Smooth muscle cell (in vitro differentiated cells): ENCODE measurements around the gene IGFBP6. TPM values are rescaled to one million over a fixed set of nuclear protein-coding genes. Genes with fewer than 3 reads are reported as not detected.

ENCODE experiments used
- DNase-seq: peaks from one replicate; lab custom pipeline; 2025; ENCODE audit not compliant: unreplicated experiment; lab: John Stamatoyannopoulos, UW
- H2AFZ ChIP-seq: fragments of 200-600 bp; sonication (generic); 2 replicates; pipeline ENCODE4 v1.6.0; 2016; ENCODE audit warnings: antibody characterized with exemption, low read depth, mild to moderate bottlenecking
- H3F3A ChIP-seq: fragments of 200-600 bp; sonication (generic); 2 replicates; pipeline ENCODE4 v1.6.0; 2017; ENCODE audit warnings: antibody characterized with exemption, low read depth
- H3K27ac ChIP-seq: fragments of 200-600 bp; sonication (generic); 2 replicates; pipeline ENCODE4 v1.5.1; 2016; ENCODE audit warnings: low read depth, mild to moderate bottlenecking
- H3K27me3 ChIP-seq: fragments of 200-600 bp; sonication (generic); 2 replicates; pipeline ENCODE4 v1.6.1; 2016; ENCODE audit warnings: low read depth, mild to moderate bottlenecking
- H3K36me3 ChIP-seq: fragments of 200-600 bp; sonication (generic); 2 replicates; pipeline ENCODE4 v1.5.1; 2016; ENCODE audit warnings: low read depth
- H3K4me1 ChIP-seq: fragments of 200-600 bp; sonication (generic); 2 replicates; pipeline ENCODE4 v1.5.1; 2016; ENCODE audit warnings: low read depth
- H3K4me2 ChIP-seq: fragments of 200-600 bp; sonication (generic); 2 replicates; pipeline ENCODE4 v1.6.0; 2016; ENCODE audit warnings: mild to moderate bottlenecking
- H3K4me3 ChIP-seq: fragments of 200-600 bp; sonication (generic); 2 replicates; pipeline ENCODE4 v1.5.1; 2016; ENCODE audit warnings: mild to moderate bottlenecking
- H3K79me2 ChIP-seq: fragments of 200-600 bp; sonication (generic); 2 replicates; pipeline ENCODE4 v1.6.0; 2016; ENCODE audit warnings: low read depth, mild to moderate bottlenecking
- H3K9ac ChIP-seq: fragments of 200-600 bp; sonication (generic); 2 replicates; pipeline ENCODE4 v1.6.0; 2016; ENCODE audit warnings: low read depth
- H3K9me3 ChIP-seq: fragments of 200-600 bp; sonication (generic); replicated peaks from 2 replicates; pipeline ENCODE4 v1.5.1; 2016; ENCODE audit warnings: low read depth
- H4K20me1 ChIP-seq: fragments of 200-600 bp; sonication (generic); 2 replicates; pipeline ENCODE4 v1.6.0; 2016; ENCODE audit warnings: low read depth
- CTCF ChIP-seq: fragments of 200-600 bp; sonication (generic); IDR thresholded peaks from 2 replicates; pipeline ENCODE4 v1.5.1; 2017; ENCODE audit warnings: borderline replicate concordance, mild to moderate bottlenecking, antibody characterized with exemption; ENCODE audit not compliant: insufficient read depth, poor library complexity, severe bottlenecking
- WGBS: methylation state at CpG from one replicate; pipeline ENCODE4 v1.1.7; 2016; ENCODE audit warnings: low lambda C conversion rate; 5-methylcytosine and 5-hydroxymethylcytosine counted together
- polyA plus RNA-seq: library from polyadenylated mRNA; unstranded; fragments of >200 nt; fragmentation: Nextera tagmentation; extraction: Ambion mirVana; gene quantifications from 2 replicates; pipeline ENCODE4 v1.2.1, GENCODE V29; 2016
- total RNA-seq: library from RNA; depleted of rRNA; stranded (reverse); fragments of >200 nt; gene quantifications from 2 replicates; pipeline ENCODE4 v1.2.3, GENCODE V29; 2014

The IGFBP6 gene
- total and polyA plus RNA-seq, 2 experiments from 2014 or later = 22.6 to 94.4 TPM

GRCh38 chr12:53086361-53086760 is 11.1 kb upstream of the IGFBP6 start:
- no peaks in the 10 kb centered on the region for H3K79me2 ChIP-seq
- peaks cover 4% of the 10 kb centered on the region for H3K27me3 ChIP-seq
- WGBS = 91% methylated on average over 3 of the region's 3 CpGs
- H4K20me1 ChIP-seq = no peaks in the 10 kb centered on the region
- H3K4me1 ChIP-seq = no peaks in the 10 kb centered on the region
- no peak overlapping the region for H3K27ac ChIP-seq
- H3F3A ChIP-seq = no peaks in the 10 kb centered on the region
- H3K9ac ChIP-seq = no peak overlapping the region
- H2AFZ ChIP-seq = no peak overlapping the region
- no peak for DNase-seq
- H3K36me3 ChIP-seq = no peaks in the 10 kb centered on the region
- no peaks in the 10 kb centered on the region for H3K9me3 ChIP-seq
- TF ChIP-seq CTCF = no peak
- H3K4me2 ChIP-seq = no peak overlapping the region
- no peak overlapping the region for H3K4me3 ChIP-seq

GRCh38 chr12:53090105-53090504 is 7.4 kb upstream of the IGFBP6 start:
- Histone ChIP-seq H3K9ac (no peak overlapping the region), H4K20me1 (no peaks in the 10 kb centered on the region), H2AFZ (no peak overlapping the region), H3K27ac (no peak overlapping the region), H3K4me2 (no peak overlapping the region), H3K4me1 (no peaks in the 10 kb centered on the region), H3F3A (no peaks in the 10 kb centered on the region), H3K4me3 (no peak overlapping the region), H3K79me2 (no peaks in the 10 kb centered on the region), H3K36me3 (no peaks in the 10 kb centered on the region), H3K9me3 (no peaks in the 10 kb centered on the region), H3K27me3 (peaks cover 4% of the 10 kb centered on the region)
- no peak for DNase-seq
- 91% methylated on average over 6 of the region's 6 CpGs for WGBS
- no peak for TF ChIP-seq CTCF

GRCh38 chr12:53090554-53090953 is 6.9 kb upstream of the IGFBP6 start:
- Histone ChIP-seq H3K4me1 (no peaks in the 10 kb centered on the region), H3K27ac (no peak overlapping the region), H3F3A (no peaks in the 10 kb centered on the region), H3K4me3 (no peak overlapping the region), H3K36me3 (no peaks in the 10 kb centered on the region), H3K9me3 (no peaks in the 10 kb centered on the region), H3K9ac (no peak overlapping the region), H3K4me2 (no peak overlapping the region), H3K79me2 (no peaks in the 10 kb centered on the region), H4K20me1 (no peaks in the 10 kb centered on the region), H2AFZ (no peak overlapping the region), H3K27me3 (peaks cover 4% of the 10 kb centered on the region)
- 78% methylated on average over 2 of the region's 2 CpGs for WGBS
- no peak for TF ChIP-seq CTCF
- DNase-seq = no peak

GRCh38 chr12:53091756-53092155 is 5.7 kb upstream of the IGFBP6 start:
- no peak overlapping the region for H3K4me2 ChIP-seq
- H3K9ac ChIP-seq = no peak overlapping the region
- no peaks in the 10 kb centered on the region for H3K79me2 ChIP-seq
- peaks cover 10% of the 10 kb centered on the region for H3K4me1 ChIP-seq
- no peaks in the 10 kb centered on the region for H3K36me3 ChIP-seq
- H3K9me3 ChIP-seq = no peaks in the 10 kb centered on the region
- no peak for DNase-seq
- H3K27ac ChIP-seq = no peak overlapping the region
- H3K27me3 ChIP-seq = peaks cover 4% of the 10 kb centered on the region
- H4K20me1 ChIP-seq = no peaks in the 10 kb centered on the region
- WGBS = 80% methylated on average over 6 of the region's 6 CpGs
- no peak for TF ChIP-seq CTCF
- peaks cover 10% of the 10 kb centered on the region for H3F3A ChIP-seq
- no peak overlapping the region for H3K4me3 ChIP-seq
- H2AFZ ChIP-seq = no peak overlapping the region
